GM19025 (cell line): ENCODE results near the gene TAS2R40.
A peak's percentile ranks its signal among the peaks of the same experiment; 100 is the strongest.
"Not testable (repeated sequence)": the region's sequence is repeated elsewhere in the genome, so short reads cannot be mapped to it uniquely, and the experiment has no call there.

ENCODE experiments used
- ATAC-seq: cut with Tn5 transposase; IDR thresholded peaks from one replicate; pipeline ENCODE4 v1.9.1; 2021; ENCODE audit warnings: mild to moderate bottlenecking, low read depth, moderate library complexity; ENCODE audit not compliant: unreplicated experiment

TAS2R40 gene

GRCh38 chr7:143221737-143222136 is at the start of gene TAS2R40:
Gene TAS2R40 (plus strand): TSS chr7:143222037. CDS start chr7:143222079, 42 bp downstream.
- ATAC-seq = no peak

- no peak for ATAC-seq
Measured at GRCh38 chr7:143172354-143172753, 49.5 kb upstream of the TAS2R40 start.

- no peak for ATAC-seq
Measured at GRCh38 chr7:143176128-143176527, 45.7 kb upstream of the TAS2R40 start.

- no peak for ATAC-seq
Measured at GRCh38 chr7:143177374-143178119, 44.3 kb upstream of the TAS2R40 start.

DNA sequence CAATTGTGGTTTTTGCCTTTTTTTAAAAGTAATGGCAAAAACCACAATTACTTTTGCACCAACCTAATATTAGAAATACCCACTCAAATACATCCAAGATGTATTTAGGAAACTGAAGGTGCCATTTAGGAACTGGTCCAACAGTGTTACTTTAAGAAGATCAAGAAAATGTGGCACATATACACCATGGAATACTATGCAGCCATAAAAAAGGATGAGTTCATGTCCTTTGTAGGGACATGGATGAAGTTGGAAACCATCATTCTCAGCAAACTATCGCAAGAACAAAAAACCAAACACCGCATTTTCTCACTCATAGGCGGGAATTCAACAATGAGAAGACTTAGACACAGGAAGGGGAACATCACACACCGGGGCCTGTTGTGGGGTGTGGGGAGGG is 41.1 kb upstream of the TAS2R40 start:
- ATAC-seq = not testable (repeated sequence)

DNA sequence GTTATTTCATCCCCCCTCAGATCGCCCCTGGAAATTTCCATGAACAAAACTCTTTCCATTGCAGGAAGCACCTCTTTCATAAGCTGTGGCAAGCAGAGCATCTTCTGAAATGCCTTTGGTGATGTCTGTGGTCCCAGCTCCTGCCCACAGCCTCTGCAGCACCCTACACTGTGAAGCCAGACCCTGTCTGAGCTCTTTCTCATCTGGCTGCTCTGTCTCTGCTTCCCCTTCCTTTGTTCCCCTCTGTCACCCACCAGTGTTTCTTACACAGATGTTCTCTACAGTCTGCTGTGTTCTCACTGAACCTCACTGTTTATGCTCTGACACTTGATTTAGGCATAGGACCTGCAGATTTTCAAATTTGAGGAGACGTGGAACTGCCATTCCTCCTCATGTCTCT is 40.5 kb upstream of the TAS2R40 start:
- ATAC-seq = no peak

DNA sequence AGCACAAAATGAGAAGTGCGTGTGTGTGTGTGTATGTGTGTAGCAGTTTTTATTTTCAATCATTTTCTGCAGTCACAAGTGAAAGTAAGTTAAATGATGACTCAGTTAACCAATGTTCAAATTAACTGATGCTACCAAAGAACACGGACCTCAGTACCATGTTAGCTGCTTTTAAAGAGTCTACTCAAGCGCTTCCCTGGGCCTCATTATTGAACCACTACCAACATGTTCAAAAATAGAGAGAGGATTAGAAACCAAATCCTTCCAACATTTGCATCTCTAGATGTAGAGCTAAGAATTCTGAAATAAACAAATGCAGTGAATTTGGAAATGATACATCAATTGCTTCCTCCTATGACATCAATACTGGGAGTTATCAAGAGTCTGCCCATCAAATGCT is 38.8 kb upstream of the TAS2R40 start, which contains the start of gene TAS2R39:
Gene TAS2R39 (plus strand): TSS at position 396 of the 400 bp plus-strand sequence. CDS start 0 bp downstream, at position 396.
- ATAC-seq = no peak

DNA sequence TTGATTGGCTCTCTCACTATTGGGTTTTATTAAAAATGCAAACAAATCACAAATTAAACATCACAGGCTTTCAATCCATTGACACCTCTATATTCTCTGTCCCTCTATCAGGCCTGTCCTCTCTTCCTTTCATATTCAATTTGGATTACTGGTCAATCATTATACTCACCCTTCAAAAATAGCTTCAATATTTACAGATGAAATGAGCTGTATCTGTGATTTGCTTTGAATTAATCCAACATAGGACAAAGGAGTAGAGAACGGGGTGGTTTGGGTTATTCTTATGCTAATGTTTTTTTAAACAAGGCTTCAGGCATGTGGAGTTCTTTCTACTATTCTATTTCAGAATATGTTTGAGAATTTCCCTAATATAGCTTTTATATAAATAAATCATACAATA is 36.3 kb upstream of the TAS2R40 start:
- no peak for ATAC-seq

DNA sequence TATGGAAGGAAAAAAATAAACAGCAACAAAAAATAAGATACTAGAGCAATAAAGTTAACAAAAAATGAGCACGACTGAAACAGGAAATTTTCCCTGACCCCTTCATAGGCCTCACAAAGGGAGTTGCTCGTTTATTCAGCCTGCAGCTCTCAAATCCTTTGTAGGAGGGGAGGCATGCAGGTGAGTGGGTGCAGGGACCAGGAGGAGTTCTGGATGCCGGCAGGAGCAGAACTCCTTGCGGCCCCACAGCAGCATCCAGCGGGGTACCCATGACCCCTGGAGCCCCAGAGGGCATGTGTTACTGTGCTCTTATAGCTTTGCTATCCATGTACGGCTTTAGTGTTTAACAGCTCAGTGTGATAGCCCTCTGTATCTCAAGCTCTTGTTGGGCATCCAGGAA is 32.8 kb upstream of the TAS2R40 start:
- ATAC-seq = no peak

- no peak for ATAC-seq
Measured at GRCh38 chr7:143193880-143194279, 28.0 kb upstream of the TAS2R40 start.

DNA sequence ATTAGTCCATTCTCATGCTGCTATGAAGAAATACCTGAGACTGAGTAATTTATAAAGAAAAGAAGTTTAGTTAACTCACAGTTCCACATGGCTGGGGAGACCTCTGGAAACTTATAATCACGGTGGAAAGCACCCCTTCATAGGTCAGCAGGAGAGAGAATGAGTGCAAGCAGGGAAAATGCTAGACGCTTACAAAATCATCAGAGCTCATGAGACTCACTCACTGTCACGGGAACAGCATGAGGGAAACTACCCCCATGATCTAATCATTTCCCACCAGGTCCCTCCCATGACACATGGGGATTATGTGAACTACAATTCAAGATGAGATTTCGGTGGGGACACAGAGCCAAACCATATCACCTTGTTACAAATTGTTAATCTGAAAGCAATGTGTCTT is 22.8 kb upstream of the TAS2R40 start:
- ATAC-seq = no peak

DNA sequence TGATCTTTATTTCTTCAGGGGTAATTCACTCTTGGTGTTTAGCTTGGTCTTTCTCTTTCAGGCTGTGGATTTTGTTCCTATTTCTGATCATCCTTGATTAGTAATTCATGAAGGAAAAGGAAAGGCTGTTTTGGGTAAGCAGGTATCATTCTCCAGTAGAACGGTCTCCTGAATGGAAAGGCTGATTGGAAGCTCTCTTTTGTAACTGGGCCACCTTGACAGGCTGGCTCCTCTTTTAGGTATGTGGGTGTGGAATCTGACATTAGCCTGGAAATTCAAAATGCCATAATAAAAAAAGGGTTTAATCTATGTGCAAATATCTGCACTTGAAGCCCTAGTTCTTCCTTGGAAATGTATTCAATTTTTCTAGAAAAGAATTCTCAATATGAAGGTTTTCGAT is 19.7 kb upstream of the TAS2R40 start:
- no peak for ATAC-seq

DNA sequence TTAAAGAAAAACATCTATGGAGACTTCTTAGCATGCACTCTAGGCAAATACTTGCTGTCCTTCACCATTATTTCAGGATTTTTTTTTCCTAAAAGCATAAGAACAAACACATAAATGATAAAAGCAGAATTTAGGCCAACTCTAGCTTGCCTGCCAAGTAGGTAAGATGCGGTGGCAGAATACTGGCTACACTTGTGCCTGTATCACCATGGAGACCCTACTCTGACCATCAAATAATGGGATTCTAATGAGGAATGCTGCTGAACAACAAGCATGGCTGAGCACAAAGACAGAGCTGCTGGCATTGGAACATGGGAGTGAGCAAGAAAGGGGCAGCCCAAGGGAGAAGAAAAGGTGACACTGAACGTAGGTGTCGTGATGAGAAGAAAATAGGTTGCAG is 18.5 kb upstream of the TAS2R40 start:
- no peak for ATAC-seq

DNA sequence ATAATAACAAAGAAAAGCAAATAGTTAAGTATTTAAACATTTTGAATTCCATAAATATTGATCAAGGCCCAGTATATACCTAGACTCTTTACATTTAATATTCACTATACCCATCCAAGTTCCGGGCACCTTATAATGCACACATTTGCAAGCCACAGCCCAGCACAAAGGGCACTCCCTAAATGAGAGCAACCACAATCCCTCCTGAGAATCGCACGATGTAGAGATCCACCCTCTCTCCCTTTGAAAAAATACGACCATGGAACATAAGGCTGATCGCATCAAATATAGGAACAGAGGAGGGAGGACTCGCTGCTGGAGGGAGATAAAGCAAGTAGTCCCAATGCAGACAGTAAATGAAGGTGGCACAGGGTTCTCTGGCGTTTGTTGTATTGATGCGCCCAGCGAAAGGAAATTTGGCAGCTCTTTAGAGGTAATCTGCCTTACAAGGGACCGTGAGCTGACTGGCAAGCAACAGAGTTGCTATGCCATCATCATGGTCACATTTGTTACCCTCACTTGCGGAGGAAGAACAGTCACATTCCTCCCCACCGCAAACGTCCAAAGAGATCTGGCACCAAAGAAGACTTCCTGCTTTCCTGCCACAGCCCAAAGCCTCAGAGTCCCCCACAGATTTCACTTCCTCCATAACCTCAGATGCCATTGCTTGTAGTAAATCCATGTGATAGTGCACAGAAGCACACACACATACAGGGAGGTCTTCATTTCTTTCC is 16.1 kb upstream of the TAS2R40 start:
- ATAC-seq = peak; percentile 67

- no peak for ATAC-seq
Measured at GRCh38 chr7:143210541-143210940, 11.3 kb upstream of the TAS2R40 start.

GRCh38 chr7:143213478-143213877 is 8.4 kb upstream of the TAS2R40 start:
- ATAC-seq = not testable (repeated sequence)

GRCh38 chr7:143214789-143215679 is 6.8 kb upstream of the TAS2R40 start:
- peak; percentile 84 for ATAC-seq

DNA sequence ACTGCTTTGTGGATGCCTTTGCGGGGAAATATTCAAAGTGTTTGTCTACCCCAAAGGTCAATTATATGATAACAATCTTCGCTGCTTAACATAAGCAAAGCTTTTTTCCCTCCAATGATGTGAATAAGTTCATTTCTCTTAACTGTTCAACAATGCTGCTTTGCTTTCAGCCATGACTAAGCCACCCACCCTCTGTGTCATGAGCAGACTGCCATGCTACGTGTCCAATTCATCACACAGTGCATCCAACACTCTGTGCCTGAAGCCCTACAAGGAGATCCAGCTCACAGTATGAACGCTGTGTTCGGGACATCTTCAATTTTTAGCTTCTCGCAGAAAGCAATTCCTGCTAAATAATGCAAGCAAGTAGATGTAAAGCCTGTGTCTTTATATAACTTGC is 5.7 kb upstream of the TAS2R40 start:
- ATAC-seq = no peak

DNA sequence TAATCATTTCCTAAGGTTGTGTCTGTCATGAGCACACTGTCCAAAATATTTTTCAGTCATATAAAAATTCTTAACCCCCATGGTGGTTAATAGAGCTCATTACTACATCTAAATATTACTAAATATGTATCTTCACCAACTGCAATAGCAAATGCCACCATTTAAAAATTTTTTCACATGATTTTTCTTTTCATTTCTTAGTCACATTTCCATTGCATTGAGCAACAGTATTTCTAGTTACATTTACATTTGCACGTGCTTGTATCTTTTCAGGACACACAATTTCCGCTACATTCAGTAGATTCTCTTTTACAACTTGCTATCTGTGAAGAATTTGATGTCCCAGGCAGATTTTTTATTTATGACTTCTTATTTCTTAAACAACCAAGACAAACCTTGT is 5.2 kb upstream of the TAS2R40 start:
- no peak for ATAC-seq

- ATAC-seq = no peak
Measured at GRCh38 chr7:143217806-143218205, 4.0 kb upstream of the TAS2R40 start.

DNA sequence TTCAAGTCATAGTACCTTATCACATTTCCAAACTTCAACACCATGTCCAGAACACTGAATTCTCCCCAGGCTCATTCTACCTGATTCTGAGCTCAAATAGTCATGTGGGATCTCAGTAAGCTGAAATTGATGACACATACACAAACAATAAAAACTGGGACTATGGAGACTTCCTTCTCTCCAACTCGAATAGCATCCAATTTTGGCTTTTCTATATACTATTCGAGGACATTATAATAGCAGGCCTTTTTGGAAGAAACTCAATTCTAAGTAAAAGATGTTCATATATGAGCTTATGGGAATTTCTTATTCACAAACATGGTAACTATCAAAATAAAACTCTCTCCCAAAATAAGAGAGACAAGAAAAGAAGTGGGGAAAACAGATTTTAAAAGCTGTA is 551 bp upstream of the TAS2R40 start:
- ATAC-seq = no peak
